Neuronal stem cell (in vitro differentiated cells): Measurements from ENCODE around the gene CAMK1D.
"Not testable (repeated sequence)": the region's sequence is repeated elsewhere in the genome, so short reads cannot be mapped to it uniquely, and the experiment has no call there.

Experiments used
- DNase-seq: peaks from one replicate; pipeline ENCODE4 v3.0.0-alpha.2; 2013; ENCODE audit warnings: low spot score
- H2AFZ ChIP-seq: one replicate; pipeline ENCODE4 v1.6.1; 2013; ENCODE audit warnings: mild to moderate bottlenecking, low read length, inconsistent platforms
- H2AK5ac ChIP-seq: 2 replicates; pipeline ENCODE4 v1.6.1; 2013; ENCODE audit warnings: low read depth, mild to moderate bottlenecking, inconsistent platforms, low read length, moderate library complexity, mixed read lengths
- H2BK120ac ChIP-seq: 2 replicates; pipeline ENCODE4 v1.6.1; 2013; ENCODE audit warnings: low read depth, mild to moderate bottlenecking, inconsistent platforms, low read length, moderate library complexity, mixed read lengths
- H2BK12ac ChIP-seq: one replicate; pipeline ENCODE4 v1.6.1; 2013; ENCODE audit warnings: low read length, inconsistent platforms
- H2BK15ac ChIP-seq: 2 replicates; pipeline ENCODE4 v1.6.1; 2013; ENCODE audit warnings: mild to moderate bottlenecking, low read length, inconsistent platforms, mixed read lengths
- H2BK5ac ChIP-seq: one replicate; pipeline ENCODE4 v1.6.1; 2013; ENCODE audit warnings: inconsistent platforms, mild to moderate bottlenecking, low read length, moderate library complexity
- H3K14ac ChIP-seq: one replicate; pipeline ENCODE4 v1.6.1; 2013; ENCODE audit warnings: low read length, inconsistent platforms
- H3K18ac ChIP-seq: 2 replicates; pipeline ENCODE4 v1.6.1; 2013; ENCODE audit warnings: low read length, inconsistent platforms
- H3K23ac ChIP-seq: 2 replicates; pipeline ENCODE4 v1.6.1; 2013; ENCODE audit warnings: low read depth, mild to moderate bottlenecking, mixed read lengths, low read length, inconsistent platforms; ENCODE audit not compliant: poor library complexity
- H3K27ac ChIP-seq: replicated peaks from 3 replicates; pipeline ENCODE4 v1.5.1; 2013; ENCODE audit warnings: low read length, inconsistent platforms
- H3K27me3 ChIP-seq, 3 experiments: 2 replicates each; pipeline ENCODE4 v1.6.1; 2013; ENCODE audit warnings: low read length in 3 of 3, mild to moderate bottlenecking in 2 of 3, inconsistent platforms in 1 of 3, low read depth in 1 of 3, mixed read lengths in 1 of 3, moderate library complexity in 1 of 3; ENCODE audit not compliant: control insufficient read depth in 3 of 3, insufficient read depth in 3 of 3
- H3K36me3 ChIP-seq, 2 donors: replicated peaks in 1 of 2; 2 replicates each; pipeline ENCODE4 v1.6.1; 2013; ENCODE audit warnings: low read length in 2 of 2; ENCODE audit not compliant: control insufficient read depth in 2 of 2, insufficient read depth in 2 of 2
- H3K4ac ChIP-seq: 2 replicates; pipeline ENCODE4 v1.6.1; 2013; ENCODE audit warnings: inconsistent platforms, mild to moderate bottlenecking, low read length, moderate library complexity
- H3K4me1 ChIP-seq, 2 donors: 1 replicate in 1 of 2; 2 replicates in 1 of 2; pipeline ENCODE4 v1.6.1; 2013; ENCODE audit warnings: low read length in 2 of 2, low read depth in 1 of 2; ENCODE audit not compliant: control insufficient read depth in 2 of 2, insufficient read depth in 1 of 2
- H3K4me2 ChIP-seq: one replicate; pipeline ENCODE4 v1.6.1; 2013; ENCODE audit warnings: mild to moderate bottlenecking, low read length, inconsistent platforms; ENCODE audit not compliant: insufficient read depth, poor library complexity, severe bottlenecking
- H3K4me3 ChIP-seq, 2 donors: 2 replicates each; pipeline ENCODE4 v1.5.1; 2013; ENCODE audit warnings: low read length in 2 of 2, mild to moderate bottlenecking in 2 of 2, inconsistent platforms in 1 of 2, moderate library complexity in 1 of 2
- H3K79me1 ChIP-seq: one replicate; pipeline ENCODE4 v1.6.1; 2013; ENCODE audit warnings: low read depth, mild to moderate bottlenecking, inconsistent platforms, low read length, moderate library complexity
- H3K9ac ChIP-seq: one replicate; pipeline ENCODE4 v1.6.1; 2013; ENCODE audit warnings: mild to moderate bottlenecking, low read depth, low read length, inconsistent platforms; ENCODE audit not compliant: poor library complexity
- H3K9me3 ChIP-seq, 2 donors: replicated peaks in 1 of 2; 2 replicates each; pipeline versions ENCODE3 to v1.6.1; 2013; ENCODE audit warnings: low read length in 2 of 2, mild to moderate bottlenecking in 2 of 2, inconsistent platforms in 1 of 2, low read depth in 1 of 2, mixed read lengths in 1 of 2, moderate library complexity in 1 of 2; ENCODE audit not compliant: control insufficient read depth in 2 of 2, insufficient read depth in 1 of 2
- H4K8ac ChIP-seq: one replicate; pipeline ENCODE4 v1.6.1; 2013; ENCODE audit warnings: low read depth, mild to moderate bottlenecking, inconsistent platforms, low read length, moderate library complexity
- H4K91ac ChIP-seq: one replicate; pipeline ENCODE4 v1.6.1; 2013; ENCODE audit warnings: low read length, low read depth, mild to moderate bottlenecking, inconsistent platforms; ENCODE audit not compliant: poor library complexity
- WGBS, 2 donors: extraction: QIAGEN DNeasy Blood & Tissue Kit; methylation state at CpG; one replicate each; pipeline ENCODE4 v1.1.7; 2013; ENCODE audit warnings: missing lambda C conversion rate in 2 of 2, mixed read lengths in 1 of 2; ENCODE audit not compliant: insufficient read length in 2 of 2, insufficient replicate concordance in 1 of 2; ENCODE audit errors: extremely low coverage in 2 of 2; 5-methylcytosine and 5-hydroxymethylcytosine counted together

Gene CAMK1D

DNA sequence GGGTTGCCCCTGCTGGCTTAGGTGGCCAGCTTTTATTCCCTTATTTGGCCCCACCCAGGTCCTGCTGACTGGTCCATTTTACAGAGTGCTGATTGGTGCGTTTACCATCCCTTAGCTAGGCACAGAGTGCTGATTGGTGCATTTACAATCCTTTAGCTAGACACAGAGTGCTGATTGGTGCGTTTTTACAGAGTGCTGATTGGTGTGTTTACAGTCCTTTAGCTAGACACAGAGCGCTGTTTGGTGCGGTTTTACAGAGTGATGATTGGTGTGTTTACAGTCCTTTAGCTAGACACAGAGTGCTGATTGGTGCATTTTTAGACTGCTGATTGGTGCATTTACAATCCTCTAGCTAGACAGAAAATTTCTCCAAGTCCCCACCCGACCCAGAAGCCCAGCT, 39.6 kb upstream of the CAMK1D start:
- not testable (repeated sequence) for H3K36me3 ChIP-seq, H2BK5ac ChIP-seq, H4K91ac ChIP-seq, H3K9me3 ChIP-seq, H2BK120ac ChIP-seq, H3K4me1 ChIP-seq, DNase-seq, H3K27me3 ChIP-seq, H3K18ac ChIP-seq, H3K14ac ChIP-seq, H3K4ac ChIP-seq, H3K79me1 ChIP-seq, H2BK12ac ChIP-seq, H3K4me2 ChIP-seq, H2AFZ ChIP-seq, H2BK15ac ChIP-seq, H4K8ac ChIP-seq, H2AK5ac ChIP-seq, H3K27ac ChIP-seq, H3K4me3 ChIP-seq, H3K9ac ChIP-seq, H3K23ac ChIP-seq
- no CpG with 5 or more reads among the region's 5 CpGs for WGBS, 2 donors

DNA sequence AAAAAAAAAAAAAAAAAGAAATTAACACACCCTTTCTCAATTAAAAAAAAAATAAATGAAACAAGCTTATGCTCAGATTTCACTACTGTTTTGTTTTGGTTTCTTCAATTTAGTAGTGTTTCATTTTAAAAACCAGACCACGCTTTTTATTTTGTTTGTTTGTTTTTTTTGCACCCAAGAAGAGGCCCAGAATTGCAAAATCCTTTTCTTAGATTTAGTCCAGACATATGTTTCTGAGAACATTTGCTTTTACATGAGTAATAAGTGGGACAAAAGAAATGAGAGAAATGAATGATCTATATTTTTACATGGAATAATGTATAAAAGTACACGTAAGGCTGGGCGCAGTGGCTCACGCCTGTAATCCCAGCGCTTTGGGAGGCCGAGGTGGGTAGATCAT, 34.5 kb upstream of the CAMK1D start:
- H3K4me3 ChIP-seq = no peak overlapping the region
- H2AK5ac ChIP-seq = no peak overlapping the region
- WGBS, 2 donors = no CpG with 5 or more reads among the region's 6 CpGs
- H3K23ac ChIP-seq = no peak overlapping the region
- no peak overlapping the region for H4K91ac ChIP-seq
- no peaks in the 10 kb centered on the region for H3K9me3 ChIP-seq
- H3K4me1 ChIP-seq = no peaks in the 10 kb centered on the region
- H3K4me2 ChIP-seq = no peak overlapping the region
- no peak overlapping the region for H3K18ac ChIP-seq
- DNase-seq = no peak
- no peak overlapping the region for H4K8ac ChIP-seq
- H3K4ac ChIP-seq = no peak overlapping the region
- H2BK12ac ChIP-seq = no peak overlapping the region
- no peak overlapping the region for H2BK120ac ChIP-seq
- H2AFZ ChIP-seq = no peak overlapping the region
- H3K14ac ChIP-seq = no peak overlapping the region
- H3K27ac ChIP-seq = no peak overlapping the region
- H3K27me3 ChIP-seq = no peaks in the 10 kb centered on the region
- H2BK15ac ChIP-seq = no peak overlapping the region
- no peaks in the 10 kb centered on the region for H3K79me1 ChIP-seq
- no peaks in the 10 kb centered on the region for H3K36me3 ChIP-seq
- no peak overlapping the region for H3K9ac ChIP-seq
- H2BK5ac ChIP-seq = no peak overlapping the region

DNA sequence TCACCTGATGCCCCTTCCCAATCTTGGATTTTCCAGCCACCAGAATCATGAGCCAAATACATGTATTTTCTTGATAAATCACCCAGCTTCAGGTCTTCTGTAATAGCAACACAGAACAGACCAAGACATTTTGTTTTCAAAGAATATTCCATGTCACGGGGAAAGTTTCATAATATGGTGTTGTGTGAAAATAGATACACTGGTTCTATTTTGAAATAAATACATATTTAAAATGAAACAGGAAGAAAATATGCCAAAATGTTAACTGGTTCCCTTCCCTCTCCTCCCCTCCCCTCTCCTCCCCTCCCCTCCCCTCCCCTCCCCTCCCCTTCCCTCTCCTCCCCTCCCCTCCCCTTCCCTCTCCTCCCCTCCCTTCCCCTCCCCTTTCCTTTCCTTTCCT, 30.3 kb upstream of the CAMK1D start:
- no peak overlapping the region for H2BK120ac ChIP-seq
- H3K4me2 ChIP-seq = no peak overlapping the region
- H2AK5ac ChIP-seq = no peak overlapping the region
- no peak overlapping the region for H2AFZ ChIP-seq
- DNase-seq = no peak
- H3K4me1 ChIP-seq = peaks cover 0 to 4% of the 10 kb centered on the region in 2 donors
- H3K27ac ChIP-seq = no peak overlapping the region
- no peaks in the 10 kb centered on the region for H3K9me3 ChIP-seq
- no peak overlapping the region for H4K8ac ChIP-seq
- WGBS, 2 donors = no CpG with 5 or more reads among the region's 1 CpG
- H2BK12ac ChIP-seq = no peak overlapping the region
- H3K18ac ChIP-seq = no peak overlapping the region
- no peak overlapping the region for H3K9ac ChIP-seq
- no peak overlapping the region for H2BK15ac ChIP-seq
- H3K4ac ChIP-seq = no peak overlapping the region
- no peaks in the 10 kb centered on the region for H3K79me1 ChIP-seq
- no peaks in the 10 kb centered on the region for H3K36me3 ChIP-seq
- no peak overlapping the region for H3K14ac ChIP-seq
- no peak overlapping the region for H2BK5ac ChIP-seq
- H3K4me3 ChIP-seq = no peak overlapping the region
- H4K91ac ChIP-seq = no peak overlapping the region
- no peak overlapping the region for H3K23ac ChIP-seq
- H3K27me3 ChIP-seq = no peaks in the 10 kb centered on the region

- Histone ChIP-seq H4K8ac (no peak overlapping the region), H3K4me3 (no peak overlapping the region), H3K9ac (no peak overlapping the region), H3K4me2 (no peak overlapping the region), H3K23ac (no peak overlapping the region), H3K4me1 (peaks cover 0 to 4% of the 10 kb centered on the region in 2 donors), H3K27me3 (no peaks in the 10 kb centered on the region), H3K18ac (no peak overlapping the region), H4K91ac (no peak overlapping the region), H2BK120ac (no peak overlapping the region), H3K27ac (no peak overlapping the region), H3K79me1 (no peaks in the 10 kb centered on the region), H2AK5ac (no peak overlapping the region), H2BK15ac (no peak overlapping the region), H3K36me3 (no peaks in the 10 kb centered on the region), H2AFZ (no peak overlapping the region), H3K14ac (no peak overlapping the region), H2BK5ac (no peak overlapping the region), H3K4ac (no peak overlapping the region), H3K9me3 (no peaks in the 10 kb centered on the region), H2BK12ac (no peak overlapping the region)
- DNase-seq = no peak
- WGBS, 2 donors = no CpG with 5 or more reads among the region's 4 CpGs
Measured at GRCh38 chr10:12320892-12321291, 28.5 kb upstream of the CAMK1D start.
